ENCODE data around the gene WWOX. TPM values are rescaled to one million over a fixed set of nuclear protein-coding genes. Genes with fewer than 3 reads are reported as not detected.

The WWOX gene
- total RNA-seq, 3 donors from 2014 or later (not counting 1 experiment from before 2014, with no cell fraction given) = 21.0 to 29.8 (median 27.0) TPM

DNA sequence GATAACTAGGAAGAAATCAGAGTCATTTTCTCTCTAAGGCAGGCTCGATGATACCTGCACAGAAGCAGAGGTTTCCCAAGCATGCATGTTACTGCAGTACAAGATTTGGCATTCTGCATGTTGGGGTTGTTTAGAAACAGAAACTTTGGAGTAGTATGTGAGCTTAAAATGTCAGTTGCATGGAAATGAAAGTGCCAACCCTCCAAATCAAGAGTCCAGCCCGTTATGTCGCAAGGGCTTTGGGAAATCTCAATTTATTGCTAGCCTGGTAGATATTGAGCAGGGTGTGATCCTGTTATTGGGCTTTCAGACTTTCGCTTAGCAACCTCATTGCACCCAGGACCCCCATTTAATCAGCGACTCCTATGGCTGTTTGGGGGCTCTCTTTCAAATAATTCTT lies 1010.3 kb downstream of the WWOX start:
- H3K27me3 ChIP-seq (ENCODE audit: control insufficient read depth, insufficient read depth, low read length) = no peaks in the 10 kb centered on the region

DNA sequence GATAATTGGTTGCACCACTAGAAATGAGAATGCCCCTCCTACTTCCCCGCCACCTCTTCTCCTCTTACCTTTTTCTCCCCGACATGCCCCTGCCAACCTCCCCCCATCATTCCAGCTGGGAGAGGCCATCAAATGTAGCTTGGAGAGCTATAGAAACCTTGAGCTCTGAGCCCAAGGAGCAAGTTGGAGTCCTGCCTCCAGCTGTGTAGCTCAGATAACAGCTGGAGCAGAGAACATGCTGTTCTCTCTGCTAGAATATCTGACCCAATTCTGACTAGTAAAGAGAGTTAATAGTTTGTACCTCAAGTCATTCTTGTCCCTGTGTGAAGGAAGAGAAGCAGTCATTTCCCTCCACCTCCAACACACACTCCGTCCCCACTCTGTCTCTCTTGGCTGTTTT lies 1010.8 kb downstream of the WWOX start:
- 100% methylated on average over 2 of the region's 3 CpGs for whole genome bisulfite sequencing (ENCODE audit: insufficient coverage)

More for the DNA sequence above, 1010.3 kb downstream of the WWOX start:
- DNase-seq (no peak), ATAC-seq (no peak)
- no peaks in the 10 kb centered on the region for H3K36me3 ChIP-seq (ENCODE audit: control insufficient read depth, insufficient read depth, low read length)
- Mint-ChIP-seq H3K27me3 (ENCODE audit: low read depth in 2 of 2) (no peaks in the 10 kb centered on the region), H3K4me3 (no peak overlapping the region), H3K9me3 (no peaks in the 10 kb centered on the region), H3K4me1 (peaks cover 0 to 5% of the 10 kb centered on the region in 2 donors), H3K36me3 (no peaks in the 10 kb centered on the region), H3K27ac (no peak overlapping the region)
- H3K4me1 ChIP-seq (ENCODE audit: control insufficient read depth, insufficient read depth, low read length) = no peaks in the 10 kb centered on the region
- no peaks in the 10 kb centered on the region for H3K9me3 ChIP-seq (ENCODE audit: control insufficient read depth, insufficient read depth, low read length)
- intact Hi-C loops (cut with micrococcal nuclease) = no loop called here
- WGBS (ENCODE audit: insufficient coverage) = 97% methylated on average over 5 of the region's 5 CpGs
- H3K27ac ChIP-seq (ENCODE audit: low read length) = no peak overlapping the region
- H3K4me3 ChIP-seq (ENCODE audit: low read length) = no peak overlapping the region
- TF ChIP-seq, protein P1, sequence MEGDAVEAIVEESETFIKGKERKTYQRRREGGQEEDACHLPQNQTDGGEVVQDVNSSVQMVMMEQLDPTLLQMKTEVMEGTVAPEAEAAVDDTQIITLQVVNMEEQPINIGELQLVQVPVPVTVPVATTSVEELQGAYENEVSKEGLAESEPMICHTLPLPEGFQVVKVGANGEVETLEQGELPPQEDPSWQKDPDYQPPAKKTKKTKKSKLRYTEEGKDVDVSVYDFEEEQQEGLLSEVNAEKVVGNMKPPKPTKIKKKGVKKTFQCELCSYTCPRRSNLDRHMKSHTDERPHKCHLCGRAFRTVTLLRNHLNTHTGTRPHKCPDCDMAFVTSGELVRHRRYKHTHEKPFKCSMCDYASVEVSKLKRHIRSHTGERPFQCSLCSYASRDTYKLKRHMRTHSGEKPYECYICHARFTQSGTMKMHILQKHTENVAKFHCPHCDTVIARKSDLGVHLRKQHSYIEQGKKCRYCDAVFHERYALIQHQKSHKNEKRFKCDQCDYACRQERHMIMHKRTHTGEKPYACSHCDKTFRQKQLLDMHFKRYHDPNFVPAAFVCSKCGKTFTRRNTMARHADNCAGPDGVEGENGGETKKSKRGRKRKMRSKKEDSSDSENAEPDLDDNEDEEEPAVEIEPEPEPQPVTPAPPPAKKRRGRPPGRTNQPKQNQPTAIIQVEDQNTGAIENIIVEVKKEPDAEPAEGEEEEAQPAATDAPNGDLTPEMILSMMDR (IDR thresholded peaks at IDR 0.05) = no peak

DNA sequence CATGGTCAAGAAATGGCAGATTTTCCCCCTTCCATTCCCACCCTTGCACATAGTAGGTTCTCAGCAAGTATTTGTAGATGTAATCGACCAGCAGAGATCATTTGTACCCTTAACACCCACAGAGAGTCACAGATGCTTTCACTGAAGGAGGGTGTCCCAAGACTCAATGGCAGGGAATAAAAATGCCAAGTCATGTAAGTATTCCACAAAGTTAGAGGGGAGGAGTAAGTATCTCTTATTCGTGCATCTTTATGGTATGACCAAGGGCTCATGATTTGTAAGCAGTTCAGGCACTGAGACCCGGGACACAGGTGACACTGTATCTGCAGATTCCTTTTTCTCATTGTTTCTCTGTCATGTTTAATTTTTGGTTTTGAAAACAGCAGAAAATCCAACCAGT lies 1011.5 kb downstream of the WWOX start:
- Mint-ChIP-seq H3K27me3 (ENCODE audit: low read depth in 2 of 2) (no peaks in the 10 kb centered on the region), H3K36me3 (no peaks in the 10 kb centered on the region), H3K4me1 (peaks cover 0 to 5% of the 10 kb centered on the region in 2 donors), H3K4me3 (no peak overlapping the region), H3K27ac (no peak overlapping the region), H3K9me3 (no peaks in the 10 kb centered on the region)
- TF ChIP-seq, protein P1 (IDR thresholded peaks at IDR 0.05) = no peak
- H3K4me3 ChIP-seq (ENCODE audit: low read length) = no peak overlapping the region
- DNase-seq (no peak), ATAC-seq (no peak)
- intact Hi-C loops (cut with micrococcal nuclease) = no loop called here
- no peaks in the 10 kb centered on the region for H3K27me3 ChIP-seq (ENCODE audit: control insufficient read depth, insufficient read depth, low read length)
- H3K36me3 ChIP-seq (ENCODE audit: control insufficient read depth, insufficient read depth, low read length) = no peaks in the 10 kb centered on the region
- no peak overlapping the region for H3K27ac ChIP-seq (ENCODE audit: low read length)
- WGBS (ENCODE audit: insufficient coverage) = 82% methylated on average over 3 of the region's 3 CpGs
- no peaks in the 10 kb centered on the region for H3K9me3 ChIP-seq (ENCODE audit: control insufficient read depth, insufficient read depth, low read length)
- no peaks in the 10 kb centered on the region for H3K4me1 ChIP-seq (ENCODE audit: control insufficient read depth, insufficient read depth, low read length)

More for the DNA sequence above, 1010.8 kb downstream of the WWOX start:
- TF ChIP-seq, protein P1 (IDR thresholded peaks at IDR 0.05) = no peak
- Mint-ChIP-seq H3K36me3 (no peaks in the 10 kb centered on the region), H3K9me3 (no peaks in the 10 kb centered on the region), H3K4me3 (no peak overlapping the region), H3K27me3 (ENCODE audit: low read depth in 2 of 2) (no peaks in the 10 kb centered on the region), H3K27ac (no peak overlapping the region), H3K4me1 (peaks cover 0 to 5% of the 10 kb centered on the region in 2 donors)
- DNase-seq (no peak), ATAC-seq (no peak)
- Histone ChIP-seq H3K27me3 (ENCODE audit: control insufficient read depth, insufficient read depth, low read length) (no peaks in the 10 kb centered on the region), H3K36me3 (ENCODE audit: control insufficient read depth, insufficient read depth, low read length) (no peaks in the 10 kb centered on the region), H3K9me3 (ENCODE audit: control insufficient read depth, insufficient read depth, low read length) (no peaks in the 10 kb centered on the region), H3K27ac (ENCODE audit: low read length) (no peak overlapping the region), H3K4me3 (ENCODE audit: low read length) (no peak overlapping the region), H3K4me1 (ENCODE audit: control insufficient read depth, insufficient read depth, low read length) (no peaks in the 10 kb centered on the region)
- intact Hi-C loops (cut with micrococcal nuclease) = no loop called here

DNA sequence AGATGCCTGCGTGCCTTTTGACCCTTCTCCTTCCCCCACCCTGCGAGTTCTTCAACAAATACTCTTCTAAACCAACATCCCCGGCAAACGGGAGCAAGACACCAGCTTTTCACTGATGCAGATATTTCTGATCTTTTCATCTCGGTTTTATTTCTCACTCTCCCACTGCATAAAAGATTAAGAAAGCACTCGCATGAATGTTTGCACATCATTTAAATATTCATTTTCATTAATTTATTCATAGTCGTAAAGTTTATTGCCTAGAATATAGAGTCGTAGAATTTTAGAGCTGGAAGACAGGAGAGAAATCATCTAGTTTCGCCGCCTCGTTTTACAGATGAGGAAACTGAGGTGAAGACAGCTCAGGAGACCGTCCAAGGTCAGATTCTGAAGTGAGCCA lies 1013.0 kb downstream of the WWOX start:
- TF ChIP-seq, protein P1 (IDR thresholded peaks at IDR 0.05) = no peak
- Histone ChIP-seq H3K36me3 (ENCODE audit: control insufficient read depth, insufficient read depth, low read length) (no peaks in the 10 kb centered on the region), H3K27ac (ENCODE audit: low read length) (no peak overlapping the region), H3K4me1 (ENCODE audit: control insufficient read depth, insufficient read depth, low read length) (no peaks in the 10 kb centered on the region), H3K27me3 (ENCODE audit: control insufficient read depth, insufficient read depth, low read length) (no peaks in the 10 kb centered on the region), H3K9me3 (ENCODE audit: control insufficient read depth, insufficient read depth, low read length) (peaks cover 2% of the 10 kb centered on the region), H3K4me3 (ENCODE audit: low read length) (no peak overlapping the region)
- no peak overlapping the region for H3K4me3 Mint-ChIP-seq
- no peak for ATAC-seq
- peaks cover 0 to 5% of the 10 kb centered on the region in 2 donors for H3K4me1 Mint-ChIP-seq
- DNase-seq = no peak
- intact Hi-C loops (cut with micrococcal nuclease) = no loop called here
- 95% methylated on average over 11 of the region's 12 CpGs for WGBS (ENCODE audit: insufficient coverage)
- no peak overlapping the region for H3K27ac Mint-ChIP-seq
- H3K27me3 Mint-ChIP-seq (ENCODE audit: low read depth in 2 of 2) = no peaks in the 10 kb centered on the region
- H3K36me3 Mint-ChIP-seq = no peaks in the 10 kb centered on the region
- H3K9me3 Mint-ChIP-seq = no peaks in the 10 kb centered on the region

All from natural killer cell (primary cell).